Ovary (tissue), 9 donors: Measurements from ENCODE around the gene IL12RB1. TPM values are rescaled to one million over a fixed set of nuclear protein-coding genes. Genes with fewer than 3 reads are reported as not detected.

Experiments
- DNase-seq, 5 donors: peaks; one replicate each; pipeline ENCODE4 v3.0.0-alpha.2; 2019 to 2020
- H3K27ac ChIP-seq, 2 donors: fragments of 200-600 bp; one replicate each; pipeline versions ENCODE4 v1.5.1 to v1.8.0; 2019 to 2022
- H3K27me3 ChIP-seq: fragments of 200-600 bp; one replicate; pipeline ENCODE4 v1.8.0; 2022
- H3K36me3 ChIP-seq: fragments of 200-600 bp; sonication (generic); one replicate; pipeline ENCODE4 v1.5.1; 2019
- H3K4me1 ChIP-seq: one replicate; pipeline ENCODE4 v1.8.1; 2013; ENCODE audit warnings: mild to moderate bottlenecking, moderate library complexity; ENCODE audit not compliant: insufficient read depth
- H3K4me3 ChIP-seq: fragments of 200-600 bp; sonication (generic); one replicate; pipeline ENCODE4 v1.5.1; 2017
- H3K9me3 ChIP-seq, 2 donors: fragments of 200-600 bp in 1 of 2; sonication (generic) in 1 of 2; one replicate each; pipeline versions ENCODE4 v1.5.1 to v1.8.1; 2013 to 2019; ENCODE audit warnings: mild to moderate bottlenecking in 1 of 2, moderate library complexity in 1 of 2
- EP300 ChIP-seq: sonication (generic); formaldehyde crosslinking; IDR thresholded peaks from one replicate; pipeline ENCODE4 v1.6.1; 2017; ENCODE audit warnings: antibody characterized with exemption
- POLR2A ChIP-seq: fragments of 450-650 bp; IDR thresholded peaks from one replicate; pipeline ENCODE4 v1.6.1; 2017; ENCODE audit warnings: antibody characterized with exemption, mild to moderate bottlenecking, moderate library complexity
- WGBS, 3 donors: extraction: QIAGEN DNeasy Blood & Tissue Kit in 1 of 3; methylation state at CpG; one replicate each; pipeline versions ENCODE4 v1.1.5 to v1.1.7; 2013 to 2017; 5-methylcytosine and 5-hydroxymethylcytosine counted together
- intact Hi-C, 4 donors: fragments of 100-400 bp; cut with DNase I; formaldehyde crosslinking; loops; one replicate each; pipeline versions ENCODE4 v1.11.0 to v1.15.1; 2022 to 2023
- polyA plus RNA-seq, 2 donors: library from polyadenylated mRNA; stranded (reverse); fragments of 200-250 nt in 1 of 2; fragments of 350-450 nt in 1 of 2; fragmentation: Illumina TruSeq in 1 of 2; extraction: RNeasy Lipid Tissue Mini Kit (QIAGEN cat#74804) in 1 of 2; gene quantifications; one replicate each; pipeline ENCODE4 v1.2.3, GENCODE V29; 2013 to 2014
- total RNA-seq, 7 donors: library from RNA; depleted of rRNA in 2 of 7; stranded (reverse); fragments of >200 nt in 2 of 7; fragmentation: NEBNext Ultra II Directional in 3 of 7; extraction: Animal tissue kit (Norgen Biotek cat#: 25700) in 3 of 7; gene quantifications; one replicate each; pipeline versions ENCODE4 v1.1.0 to v1.2.4, GENCODE V29; 2016 to 2023
- TF ChIP-seq, protein P1 (sequence below), 3 donors: fragments of 450-650 bp in 2 of 3; fragments of 200-600 bp in 1 of 3; IDR thresholded peaks; one replicate each; pipeline versions ENCODE4 v1.5.1 to v1.8.0; 2016 to 2022; ENCODE audit warnings: antibody characterized with exemption in 3 of 3, mild to moderate bottlenecking in 1 of 3
- donor health status: DM: no; HTN: no; CAD: no; lungs with moderate emphysema.
- donor health status: DM: no; HTN: no; CAD: no.
- donor health status: Bipolar disorder and iron deficiency.
- donor health status: DM: yes; HTN: yes; CAD: no.
- donor health status: DM: no; HTN: no; CAD: no.
- donor health status: DM: yes; HTN: yes; CAD: no.

IL12RB1 gene
- total and polyA plus RNA-seq, 9 donors = 0.22 to 0.89 (median 0.57) TPM

- Histone ChIP-seq H3K4me1 (no peaks in the 10 kb centered on the region), H3K27ac (no peak overlapping the region), H3K27me3 (no peaks in the 10 kb centered on the region), H3K4me3 (no peak overlapping the region), H3K9me3 (no peaks in the 10 kb centered on the region), H3K36me3 (no peaks in the 10 kb centered on the region)
- intact Hi-C loops = no loop called here
- 90 to 97% (median 94%) methylated on average over 12 of the region's 12 CpGs for WGBS, 3 donors
- no peak for DNase-seq
- TF ChIP-seq POLR2A (no peak), EP300 (no peak)
- TF ChIP-seq, protein P1, sequence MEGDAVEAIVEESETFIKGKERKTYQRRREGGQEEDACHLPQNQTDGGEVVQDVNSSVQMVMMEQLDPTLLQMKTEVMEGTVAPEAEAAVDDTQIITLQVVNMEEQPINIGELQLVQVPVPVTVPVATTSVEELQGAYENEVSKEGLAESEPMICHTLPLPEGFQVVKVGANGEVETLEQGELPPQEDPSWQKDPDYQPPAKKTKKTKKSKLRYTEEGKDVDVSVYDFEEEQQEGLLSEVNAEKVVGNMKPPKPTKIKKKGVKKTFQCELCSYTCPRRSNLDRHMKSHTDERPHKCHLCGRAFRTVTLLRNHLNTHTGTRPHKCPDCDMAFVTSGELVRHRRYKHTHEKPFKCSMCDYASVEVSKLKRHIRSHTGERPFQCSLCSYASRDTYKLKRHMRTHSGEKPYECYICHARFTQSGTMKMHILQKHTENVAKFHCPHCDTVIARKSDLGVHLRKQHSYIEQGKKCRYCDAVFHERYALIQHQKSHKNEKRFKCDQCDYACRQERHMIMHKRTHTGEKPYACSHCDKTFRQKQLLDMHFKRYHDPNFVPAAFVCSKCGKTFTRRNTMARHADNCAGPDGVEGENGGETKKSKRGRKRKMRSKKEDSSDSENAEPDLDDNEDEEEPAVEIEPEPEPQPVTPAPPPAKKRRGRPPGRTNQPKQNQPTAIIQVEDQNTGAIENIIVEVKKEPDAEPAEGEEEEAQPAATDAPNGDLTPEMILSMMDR (IDR thresholded peaks at IDR 0.05) = no peak
These were observed 42.1 kb upstream of the IL12RB1 start for GRCh38 chr19:18128805-18129204.

DNA sequence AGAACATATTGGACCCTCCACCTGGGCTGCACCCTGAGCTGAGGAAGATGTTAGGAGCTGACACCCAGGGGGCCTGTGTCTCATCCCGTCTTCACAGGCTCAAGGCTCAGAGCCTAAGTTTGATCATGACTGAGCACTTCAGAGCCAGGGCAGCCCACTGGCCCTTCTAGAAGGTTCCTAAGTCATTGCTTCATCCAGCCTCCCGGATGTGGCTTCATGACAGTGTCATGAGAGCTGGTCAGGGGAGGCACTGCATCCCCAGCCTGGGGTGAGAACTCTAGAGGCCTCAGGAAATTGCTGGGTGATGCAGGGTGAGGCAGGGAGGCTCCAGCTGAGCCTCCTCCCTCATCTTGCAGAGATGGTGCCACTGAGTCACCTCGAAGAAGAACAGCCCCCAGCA is 41.3 kb upstream of the IL12RB1 start:
- Histone ChIP-seq H3K4me1 (no peaks in the 10 kb centered on the region), H3K36me3 (no peaks in the 10 kb centered on the region)

DNA sequence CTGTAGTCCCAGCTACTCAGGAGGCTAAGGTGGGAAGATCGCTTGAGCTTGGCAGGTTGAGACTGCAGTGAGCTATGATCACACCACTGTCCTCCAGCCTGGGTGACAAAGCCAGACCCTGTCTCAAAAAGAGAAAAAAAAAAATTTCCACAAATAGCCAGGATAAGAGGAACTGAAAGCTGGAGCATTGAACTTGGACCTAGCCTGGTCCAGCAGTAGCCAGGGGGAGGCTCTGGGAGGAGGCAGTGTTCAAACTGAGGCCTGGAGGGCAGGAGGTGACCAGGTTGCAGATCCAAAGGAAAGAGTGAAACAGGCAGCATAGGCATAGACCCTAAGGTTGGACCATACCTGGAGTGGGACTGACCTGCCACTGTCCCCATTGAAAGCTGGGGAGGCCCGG is 39.4 kb upstream of the IL12RB1 start:
- intact Hi-C loops = no loop called here
- Histone ChIP-seq H3K4me1 (no peaks in the 10 kb centered on the region), H3K4me3 (no peak overlapping the region), H3K27ac (no peak overlapping the region), H3K36me3 (no peaks in the 10 kb centered on the region), H3K9me3 (no peaks in the 10 kb centered on the region), H3K27me3 (no peaks in the 10 kb centered on the region)
- WGBS, 3 donors = 72 to 92% (median 75%) methylated on average over 2 of the region's 2 CpGs
- no peak for DNase-seq
- TF ChIP-seq, protein P1 (IDR thresholded peaks at IDR 0.05) = no peak
- TF ChIP-seq POLR2A = no peak
- no peak for TF ChIP-seq EP300

More for the DNA sequence above, 41.3 kb upstream of the IL12RB1 start:
- intact Hi-C loops = no loop called here
- TF ChIP-seq EP300 = no peak
- TF ChIP-seq, protein P1 (IDR thresholded peaks at IDR 0.05) = no peak
- TF ChIP-seq POLR2A = no peak
- Histone ChIP-seq H3K27me3 (no peaks in the 10 kb centered on the region), H3K4me3 (no peak overlapping the region), H3K9me3 (no peaks in the 10 kb centered on the region), H3K27ac (no peak overlapping the region)
- no peak for DNase-seq
- 79 to 93% (median 87%) methylated on average over 3 of the region's 3 CpGs for WGBS, 3 donors

DNA sequence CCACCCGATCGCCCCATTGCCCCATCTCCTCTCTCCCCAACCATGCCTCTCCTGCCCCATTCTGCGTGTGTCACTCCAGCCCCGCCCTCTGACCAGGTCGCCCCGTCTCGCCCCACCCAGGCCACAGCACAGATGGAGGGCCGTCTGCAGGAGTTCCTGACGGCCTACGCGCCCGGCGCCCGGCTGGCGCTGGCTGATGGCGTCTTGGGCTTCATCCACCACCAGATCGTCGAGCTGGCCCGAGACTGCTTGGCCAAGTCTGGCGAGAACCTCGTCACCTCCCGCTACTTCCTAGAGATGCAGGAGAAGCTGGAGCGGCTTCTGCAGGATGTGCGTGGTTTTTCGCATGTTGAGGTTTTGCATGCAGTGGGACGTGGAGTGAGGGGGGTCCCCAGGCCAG is 37.1 kb upstream of the IL12RB1 start:
- TF ChIP-seq, protein P1 (IDR thresholded peaks at IDR 0.05) = no peak
- DNase-seq = no peak
- no peak overlapping the region for H3K27ac ChIP-seq
- WGBS, 3 donors = 87 to 92% (median 90%) methylated on average over 26 of the region's 26 CpGs
- H3K27me3 ChIP-seq = no peaks in the 10 kb centered on the region
- H3K36me3 ChIP-seq = no peaks in the 10 kb centered on the region
- peaks cover 2% of the 10 kb centered on the region for H3K4me1 ChIP-seq
- H3K4me3 ChIP-seq = no peak overlapping the region
- intact Hi-C loops = no loop called here
- no peaks in the 10 kb centered on the region for H3K9me3 ChIP-seq
